Mesendoderm (in vitro differentiated cells): Measurements from ENCODE around the gene EHMT2.
A peak's percentile ranks its signal among the peaks of the same experiment; 100 is the strongest.
"Not testable (repeated sequence)": the region's sequence is repeated elsewhere in the genome, so short reads cannot be mapped to it uniquely, and the experiment has no call there.

ENCODE experiments used
- DNase-seq: peaks from one replicate; pipeline ENCODE4 v3.0.0; 2013
- H2AK5ac ChIP-seq: 2 replicates; pipeline ENCODE4 v1.6.1; 2013; ENCODE audit warnings: low read length, inconsistent platforms
- H2BK120ac ChIP-seq: 2 replicates; pipeline ENCODE4 v1.6.1; 2013; ENCODE audit warnings: low read depth, mild to moderate bottlenecking, low read length, moderate library complexity, mixed read lengths
- H2BK15ac ChIP-seq: replicated peaks from 2 replicates; pipeline ENCODE4 v1.6.1; 2013; ENCODE audit warnings: low read depth, mild to moderate bottlenecking, moderate library complexity
- H2BK5ac ChIP-seq: 2 replicates; pipeline ENCODE4 v1.6.1; 2013; ENCODE audit warnings: low read length, inconsistent platforms
- H3K18ac ChIP-seq: 2 replicates; pipeline ENCODE4 v1.6.1; 2013; ENCODE audit warnings: mild to moderate bottlenecking, low read length, mixed read lengths
- H3K23ac ChIP-seq: one replicate; pipeline ENCODE4 v1.6.1; 2013; ENCODE audit warnings: low read length
- H3K27ac ChIP-seq: 2 replicates; pipeline ENCODE4 v1.5.1; 2013; ENCODE audit warnings: low read depth, mild to moderate bottlenecking, inconsistent platforms, low read length, moderate library complexity
- H3K27me3 ChIP-seq: 2 replicates; pipeline ENCODE4 v1.6.1; 2013; ENCODE audit warnings: low read length, control low read depth, mild to moderate bottlenecking, inconsistent platforms; ENCODE audit not compliant: insufficient read depth, poor library complexity
- H3K36me3 ChIP-seq: 2 replicates; pipeline ENCODE4 v1.6.1; 2013; ENCODE audit warnings: low read length, inconsistent platforms; ENCODE audit not compliant: control insufficient read depth, insufficient read depth
- H3K4ac ChIP-seq: one replicate; pipeline ENCODE4 v1.6.1; 2013; ENCODE audit warnings: low read depth, mild to moderate bottlenecking, low read length, moderate library complexity
- H3K4me1 ChIP-seq: 2 replicates; pipeline ENCODE4 v1.6.1; 2013; ENCODE audit warnings: low read depth, low read length, inconsistent platforms; ENCODE audit not compliant: control insufficient read depth
- H3K4me2 ChIP-seq: 2 replicates; pipeline ENCODE4 v1.6.1; 2013; ENCODE audit warnings: low read length
- H3K4me3 ChIP-seq: 2 replicates; pipeline ENCODE4 v1.5.1; 2013; ENCODE audit warnings: mild to moderate bottlenecking, low read length
- H3K56ac ChIP-seq: one replicate; pipeline ENCODE4 v1.6.1; 2013; ENCODE audit warnings: low read length
- H3K79me1 ChIP-seq: 2 replicates; pipeline ENCODE4 v1.6.1; 2013; ENCODE audit warnings: low read length, inconsistent platforms
- H3K79me2 ChIP-seq: 2 replicates; pipeline ENCODE4 v1.6.1; 2013; ENCODE audit warnings: mild to moderate bottlenecking, low read length; ENCODE audit not compliant: control insufficient read depth, insufficient read depth
- H3K9ac ChIP-seq: 2 replicates; pipeline ENCODE4 v1.6.1; 2013; ENCODE audit warnings: low read length, inconsistent platforms
- H4K5ac ChIP-seq: one replicate; pipeline ENCODE4 v1.6.1; 2013; ENCODE audit warnings: low read length
- H4K8ac ChIP-seq: one replicate; pipeline ENCODE4 v1.6.1; 2013; ENCODE audit warnings: low read depth, mild to moderate bottlenecking, control low read depth, low read length, moderate library complexity
- WGBS: extraction: QIAGEN DNeasy Blood & Tissue Kit; methylation state at CpG from one replicate; pipeline ENCODE4 v1.1.7; 2013; ENCODE audit warnings: low lambda C conversion rate, missing lambda C conversion rate; ENCODE audit not compliant: insufficient coverage; ENCODE audit errors: extremely low coverage; 5-methylcytosine and 5-hydroxymethylcytosine counted together

EHMT2 gene

DNA sequence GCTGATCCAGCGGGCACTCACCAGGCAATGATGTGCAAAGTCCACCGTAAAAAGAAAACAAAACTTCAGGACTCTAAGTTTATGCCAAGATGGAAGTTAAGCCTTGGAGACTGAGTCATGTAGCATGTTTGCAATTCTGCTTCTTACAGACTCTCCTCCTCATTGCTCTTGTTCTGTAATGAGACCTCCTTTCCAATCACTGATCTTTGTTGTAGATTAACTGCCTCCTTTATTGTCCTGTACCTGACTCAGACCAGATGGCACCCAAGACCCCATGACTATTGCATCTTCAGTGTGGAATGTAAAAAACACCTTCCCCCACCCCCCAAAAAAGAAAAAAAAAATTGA lies 46.0 kb downstream of the EHMT2 start:
- H4K8ac ChIP-seq = no peak overlapping the region
- no peak overlapping the region for H3K4ac ChIP-seq
- DNase-seq = no peak
- no peaks in the 10 kb centered on the region for H3K79me2 ChIP-seq
- H3K79me1 ChIP-seq = no peaks in the 10 kb centered on the region
- H3K56ac ChIP-seq = no peak overlapping the region
- no peak overlapping the region for H3K9ac ChIP-seq
- H2AK5ac ChIP-seq = no peak overlapping the region
- no peak overlapping the region for H2BK5ac ChIP-seq
- H3K36me3 ChIP-seq = no peaks in the 10 kb centered on the region
- H2BK15ac ChIP-seq = no peak overlapping the region
- WGBS = no CpG with 5 or more reads among the region's 2 CpGs
- H3K4me1 ChIP-seq = no peaks in the 10 kb centered on the region
- H3K23ac ChIP-seq = no peak overlapping the region
- no peak overlapping the region for H3K27ac ChIP-seq
- no peak overlapping the region for H3K18ac ChIP-seq
- no peak overlapping the region for H3K4me3 ChIP-seq
- H3K4me2 ChIP-seq = no peak overlapping the region
- no peak overlapping the region for H2BK120ac ChIP-seq
- H4K5ac ChIP-seq = no peak overlapping the region
- no peaks in the 10 kb centered on the region for H3K27me3 ChIP-seq

DNA sequence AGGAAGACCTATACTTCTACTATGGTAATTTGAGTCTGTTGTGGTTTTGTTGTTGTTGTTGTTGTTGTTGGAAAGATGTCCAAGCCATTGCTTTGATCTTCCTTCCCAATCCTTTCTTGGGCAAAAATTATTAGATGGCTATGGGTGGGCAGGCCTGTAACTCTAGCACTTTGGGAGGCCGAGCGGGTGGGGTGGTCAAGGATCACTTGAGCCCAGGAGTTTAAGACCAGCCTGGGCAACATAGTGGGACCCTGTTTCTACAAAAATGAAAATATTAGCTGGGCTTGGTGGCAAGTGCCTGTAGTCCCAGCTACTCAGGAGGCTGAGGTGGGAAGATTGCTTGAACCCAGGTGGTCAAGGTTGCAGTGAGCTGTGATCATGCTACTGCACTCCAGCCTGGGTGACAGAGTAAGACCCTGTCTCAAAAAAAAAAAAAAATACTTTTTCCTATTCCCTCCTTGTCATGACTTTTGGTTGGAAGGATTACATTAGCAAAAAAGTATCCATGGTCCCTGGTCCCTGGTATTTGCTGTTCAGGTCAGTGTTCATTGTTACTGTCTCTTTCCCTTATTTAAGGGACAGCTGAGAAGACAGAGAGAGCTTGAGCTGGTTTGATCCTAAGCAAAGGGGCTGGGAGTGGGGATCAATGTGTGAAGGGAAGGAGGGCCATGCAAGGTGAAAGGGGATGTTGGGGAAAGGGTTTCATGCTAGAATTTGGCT lies 46.6 kb downstream of the EHMT2 start:
- Histone ChIP-seq H3K23ac (no peak overlapping the region), H3K79me2 (no peaks in the 10 kb centered on the region), H3K4ac (no peak overlapping the region), H2BK15ac (no peak overlapping the region), H2BK5ac (no peak overlapping the region), H4K8ac (no peak overlapping the region), H3K4me3 (no peak overlapping the region), H3K18ac (no peak overlapping the region), H3K4me2 (no peak overlapping the region), H3K36me3 (no peaks in the 10 kb centered on the region), H3K9ac (no peak overlapping the region), H3K4me1 (no peaks in the 10 kb centered on the region), H3K56ac (peak overlapping the region; percentile 1), H3K27ac (no peak overlapping the region), H3K79me1 (no peaks in the 10 kb centered on the region), H2BK120ac (no peak overlapping the region), H2AK5ac (no peak overlapping the region), H4K5ac (no peak overlapping the region), H3K27me3 (no peaks in the 10 kb centered on the region)
- no peak for DNase-seq
- no CpG with 5 or more reads among the region's 2 CpGs for WGBS

DNA sequence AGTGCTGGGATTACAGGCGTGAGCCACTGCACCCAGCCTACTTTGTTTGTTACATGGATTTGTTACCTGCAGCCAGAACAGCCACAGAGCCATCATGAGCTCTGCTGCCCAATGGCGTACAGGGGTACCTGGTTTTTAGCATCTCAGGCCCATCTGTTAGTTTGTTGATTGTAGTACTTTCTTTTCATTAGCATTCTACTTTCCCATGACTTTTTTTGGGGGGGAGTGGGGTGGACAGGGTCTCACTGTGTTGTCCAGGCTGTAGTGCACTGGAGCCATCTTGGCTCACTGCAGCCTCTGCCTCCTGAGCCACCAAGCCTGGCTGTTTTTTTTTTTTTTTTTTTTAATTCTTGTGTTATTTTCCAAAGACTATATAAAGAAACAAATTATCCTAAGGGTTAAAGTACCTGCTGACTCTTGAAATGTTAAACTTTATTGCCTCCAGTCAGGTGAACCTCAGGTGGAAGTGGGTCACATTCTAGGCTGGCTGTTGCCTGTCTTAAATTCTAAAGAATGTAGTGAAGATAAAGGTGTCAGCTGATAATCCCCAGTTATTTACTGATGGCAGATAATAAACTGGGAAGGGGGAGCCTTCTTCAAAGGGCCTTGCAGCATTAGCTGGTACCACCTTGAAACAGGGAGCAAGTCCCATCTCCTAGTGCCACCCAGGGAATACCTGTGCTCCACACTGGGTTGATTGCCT lies 50.1 kb downstream of the EHMT2 start:
- no peak overlapping the region for H3K56ac ChIP-seq
- no peak overlapping the region for H3K9ac ChIP-seq
- no peaks in the 10 kb centered on the region for H3K27me3 ChIP-seq
- H4K8ac ChIP-seq = no peak overlapping the region
- no peak overlapping the region for H2BK120ac ChIP-seq
- DNase-seq = peak; percentile 52
- H3K79me2 ChIP-seq = no peaks in the 10 kb centered on the region
- no peak overlapping the region for H3K18ac ChIP-seq
- H2BK5ac ChIP-seq = no peak overlapping the region
- no peaks in the 10 kb centered on the region for H3K4me1 ChIP-seq
- no peak overlapping the region for H2BK15ac ChIP-seq
- H4K5ac ChIP-seq = no peak overlapping the region
- H3K4me3 ChIP-seq = no peak overlapping the region
- no peak overlapping the region for H2AK5ac ChIP-seq
- H3K27ac ChIP-seq = no peak overlapping the region
- H3K4ac ChIP-seq = no peak overlapping the region
- WGBS = no CpG with 5 or more reads among the region's 2 CpGs
- no peak overlapping the region for H3K4me2 ChIP-seq
- no peaks in the 10 kb centered on the region for H3K36me3 ChIP-seq
- H3K23ac ChIP-seq = no peak overlapping the region
- no peaks in the 10 kb centered on the region for H3K79me1 ChIP-seq

DNA sequence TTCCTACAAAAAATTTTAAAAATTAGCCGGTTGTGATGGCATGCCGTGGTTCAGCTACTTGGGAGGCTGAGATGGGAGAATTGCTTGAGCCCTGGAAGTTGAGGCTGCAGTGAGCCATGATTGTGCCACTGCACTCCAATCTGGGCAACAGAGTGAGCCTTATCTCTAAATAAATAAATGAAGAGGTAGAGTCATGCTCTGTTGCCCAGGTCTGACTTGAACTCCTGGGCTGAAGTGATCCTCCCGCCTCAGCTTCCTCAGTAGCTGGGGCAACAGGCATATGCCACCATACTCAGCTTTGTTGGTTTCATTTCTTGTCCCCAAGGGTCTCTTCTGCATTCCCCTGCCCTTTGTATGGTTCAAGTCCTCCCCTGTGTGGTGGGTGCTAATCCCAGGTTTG lies 53.0 kb downstream of the EHMT2 start:
- H2AK5ac ChIP-seq = no peak overlapping the region
- no peak overlapping the region for H4K8ac ChIP-seq
- no CpG with 5 or more reads among the region's 3 CpGs for WGBS
- no peaks in the 10 kb centered on the region for H3K79me1 ChIP-seq
- no peak overlapping the region for H3K56ac ChIP-seq
- no peaks in the 10 kb centered on the region for H3K4me1 ChIP-seq
- no peak overlapping the region for H2BK120ac ChIP-seq
- H3K27me3 ChIP-seq = no peaks in the 10 kb centered on the region
- no peak overlapping the region for H3K4me2 ChIP-seq
- H3K4me3 ChIP-seq = no peak overlapping the region
- H3K27ac ChIP-seq = no peak overlapping the region
- no peak overlapping the region for H3K18ac ChIP-seq
- no peak overlapping the region for H2BK15ac ChIP-seq
- no peak for DNase-seq
- peaks cover 9% of the 10 kb centered on the region for H3K36me3 ChIP-seq
- no peak overlapping the region for H3K4ac ChIP-seq
- H4K5ac ChIP-seq = no peak overlapping the region
- H3K23ac ChIP-seq = no peak overlapping the region
- no peak overlapping the region for H2BK5ac ChIP-seq
- H3K79me2 ChIP-seq = no peaks in the 10 kb centered on the region
- H3K9ac ChIP-seq = no peak overlapping the region

DNA sequence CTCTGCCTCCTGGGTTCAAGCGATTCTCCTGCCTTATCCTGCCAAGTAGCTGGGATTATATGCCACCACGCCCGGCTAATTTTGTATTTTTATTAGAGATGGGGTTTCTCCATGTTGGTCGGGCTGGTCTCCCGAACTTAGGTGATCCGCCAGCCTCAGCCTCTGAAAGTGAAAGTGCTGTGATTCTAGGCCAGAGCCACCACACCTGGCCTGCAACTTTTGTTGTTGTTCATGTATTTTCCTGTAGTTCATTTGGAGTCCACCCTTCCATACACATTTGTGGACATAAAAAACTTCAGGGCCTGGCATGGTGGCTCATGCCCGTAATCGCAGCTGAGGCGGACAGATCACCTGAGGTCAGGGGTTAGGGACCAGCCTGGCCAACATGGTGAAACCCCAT lies 55.4 kb downstream of the EHMT2 start:
- Histone ChIP-seq H2AK5ac (no peak overlapping the region), H3K4ac (no peak overlapping the region), H3K4me1 (no peaks in the 10 kb centered on the region), H4K8ac (no peak overlapping the region), H3K18ac (no peak overlapping the region), H3K23ac (no peak overlapping the region), H3K4me2 (no peak overlapping the region), H4K5ac (no peak overlapping the region), H2BK15ac (no peak overlapping the region), H2BK5ac (no peak overlapping the region), H3K27ac (no peak overlapping the region), H3K27me3 (no peaks in the 10 kb centered on the region), H3K4me3 (no peak overlapping the region), H2BK120ac (no peak overlapping the region), H3K36me3 (peaks cover 27% of the 10 kb centered on the region), H3K56ac (no peak overlapping the region), H3K79me1 (peaks cover 9% of the 10 kb centered on the region), H3K9ac (no peak overlapping the region), H3K79me2 (peaks cover 22% of the 10 kb centered on the region)
- no peak for DNase-seq
- no CpG with 5 or more reads among the region's 9 CpGs for WGBS

DNA sequence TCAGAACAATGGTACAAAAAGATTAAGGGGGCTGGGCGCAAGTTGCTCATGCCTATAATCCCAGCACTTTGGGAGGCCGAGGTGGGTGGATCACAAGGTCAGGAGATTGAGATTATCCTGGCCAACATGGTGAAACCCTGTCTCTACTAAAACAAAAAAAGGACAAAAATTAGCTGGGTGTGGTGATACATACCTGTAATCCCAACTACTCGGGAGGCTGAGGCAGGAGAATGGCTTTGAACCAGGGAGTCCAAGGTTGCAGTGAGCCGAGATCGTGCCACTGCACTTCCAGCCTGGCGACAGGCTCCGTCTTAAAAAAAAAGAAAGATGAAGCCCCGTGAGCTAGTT lies 57.7 kb downstream of the EHMT2 start:
- not testable (repeated sequence) for H2AK5ac ChIP-seq, H2BK15ac ChIP-seq, H3K56ac ChIP-seq, H2BK5ac ChIP-seq, H3K4me2 ChIP-seq, H3K27ac ChIP-seq, H3K4me1 ChIP-seq, H3K27me3 ChIP-seq, H3K79me1 ChIP-seq, H3K9ac ChIP-seq, H3K4ac ChIP-seq, H2BK120ac ChIP-seq, H3K18ac ChIP-seq, DNase-seq, H3K4me3 ChIP-seq, H3K23ac ChIP-seq, H4K8ac ChIP-seq, H4K5ac ChIP-seq
- H3K79me2 ChIP-seq = peaks cover 45% of the 10 kb centered on the region
- H3K36me3 ChIP-seq = peaks cover 31% of the 10 kb centered on the region
- no CpG with 5 or more reads among the region's 8 CpGs for WGBS
